ENCODE results near the gene NRCAM.

Gene NRCAM

GRCh38 chr7:108442039-108442568 is 14.1 kb downstream of the NRCAM start:
- no peak for DNase-seq (ENCODE audit: low read depth)
- no peak for TF ChIP-seq CTCF (IDR thresholded peaks at IDR 0.05; ENCODE audit: low read length, missing control alignments)
- no peak overlapping the region for H3K4me3 ChIP-seq (replicated peaks; ENCODE audit: low read depth, low read length)

GRCh38 chr7:108441392-108441955 is 14.8 kb downstream of the NRCAM start:
- no peak overlapping the region for H3K4me3 ChIP-seq (replicated peaks; ENCODE audit: low read depth, low read length)
- TF ChIP-seq CTCF (IDR thresholded peaks at IDR 0.05; ENCODE audit: low read length, missing control alignments): no peak
- DNase-seq (ENCODE audit: low read depth): no peak

GRCh38 chr7:108440613-108441012 is 15.6 kb downstream of the NRCAM start:
- TF ChIP-seq CTCF (IDR thresholded peaks at IDR 0.05; ENCODE audit: low read length, missing control alignments): no peak
- DNase-seq (ENCODE audit: low read depth): no peak
- H3K4me3 ChIP-seq (replicated peaks; ENCODE audit: low read depth, low read length): no peak overlapping the region

- no peak for TF ChIP-seq CTCF (IDR thresholded peaks at IDR 0.05; ENCODE audit: low read length, missing control alignments)
These were observed 19.3 kb downstream of the NRCAM start for GRCh38 chr7:108436906-108437305.

GRCh38 chr7:108434010-108434409 is 22.2 kb downstream of the NRCAM start:
- DNase-seq (ENCODE audit: low read depth): no peak
- TF ChIP-seq CTCF (IDR thresholded peaks at IDR 0.05; ENCODE audit: low read length, missing control alignments): no peak
- no peak overlapping the region for H3K4me3 ChIP-seq (replicated peaks; ENCODE audit: low read depth, low read length)

More at GRCh38 chr7:108436906-108437305, 19.3 kb downstream of the NRCAM start:
- no peak overlapping the region for H3K4me3 ChIP-seq (replicated peaks; ENCODE audit: low read depth, low read length)
- no peak for DNase-seq (ENCODE audit: low read depth)

- DNase-seq (ENCODE audit: low read depth): no peak
- TF ChIP-seq CTCF (IDR thresholded peaks at IDR 0.05; ENCODE audit: low read length, missing control alignments): no peak
- no peak overlapping the region for H3K4me3 ChIP-seq (replicated peaks; ENCODE audit: low read depth, low read length)
These were observed 25.1 kb downstream of the NRCAM start for GRCh38 chr7:108431099-108431498.

GRCh38 chr7:108430664-108431063 is 25.6 kb downstream of the NRCAM start:
- DNase-seq (ENCODE audit: low read depth): no peak
- no peak overlapping the region for H3K4me3 ChIP-seq (replicated peaks; ENCODE audit: low read depth, low read length)
- TF ChIP-seq CTCF (IDR thresholded peaks at IDR 0.05; ENCODE audit: low read length, missing control alignments): no peak

All from fibroblast of pulmonary artery (primary cell).